ENCODE results near the gene CXCL6.

CXCL6 gene

GRCh38 chr4:73822812-73823504 is 13.5 kb upstream of the CXCL6 start:
- no peak for DNase-seq (ENCODE audit: low read depth)
- TF ChIP-seq, protein P1, sequence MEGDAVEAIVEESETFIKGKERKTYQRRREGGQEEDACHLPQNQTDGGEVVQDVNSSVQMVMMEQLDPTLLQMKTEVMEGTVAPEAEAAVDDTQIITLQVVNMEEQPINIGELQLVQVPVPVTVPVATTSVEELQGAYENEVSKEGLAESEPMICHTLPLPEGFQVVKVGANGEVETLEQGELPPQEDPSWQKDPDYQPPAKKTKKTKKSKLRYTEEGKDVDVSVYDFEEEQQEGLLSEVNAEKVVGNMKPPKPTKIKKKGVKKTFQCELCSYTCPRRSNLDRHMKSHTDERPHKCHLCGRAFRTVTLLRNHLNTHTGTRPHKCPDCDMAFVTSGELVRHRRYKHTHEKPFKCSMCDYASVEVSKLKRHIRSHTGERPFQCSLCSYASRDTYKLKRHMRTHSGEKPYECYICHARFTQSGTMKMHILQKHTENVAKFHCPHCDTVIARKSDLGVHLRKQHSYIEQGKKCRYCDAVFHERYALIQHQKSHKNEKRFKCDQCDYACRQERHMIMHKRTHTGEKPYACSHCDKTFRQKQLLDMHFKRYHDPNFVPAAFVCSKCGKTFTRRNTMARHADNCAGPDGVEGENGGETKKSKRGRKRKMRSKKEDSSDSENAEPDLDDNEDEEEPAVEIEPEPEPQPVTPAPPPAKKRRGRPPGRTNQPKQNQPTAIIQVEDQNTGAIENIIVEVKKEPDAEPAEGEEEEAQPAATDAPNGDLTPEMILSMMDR (IDR thresholded peaks at IDR 0.05; ENCODE audit: low read length, missing control alignments), result no peak
- H3K4me3 ChIP-seq (replicated peaks; ENCODE audit: low read depth, low read length), result no peak overlapping the region

- no peak overlapping the region for H3K4me3 ChIP-seq (replicated peaks; ENCODE audit: low read depth, low read length)
- no peak for DNase-seq (ENCODE audit: low read depth)
- TF ChIP-seq, protein P1 (IDR thresholded peaks at IDR 0.05; ENCODE audit: low read length, missing control alignments), result no peak
Observed at GRCh38 chr4:73823760-73824159, 12.7 kb upstream of the CXCL6 start.

- peak; percentile 83 for DNase-seq (ENCODE audit: low read depth)
- TF ChIP-seq, protein P1 (IDR thresholded peaks at IDR 0.05; ENCODE audit: low read length, missing control alignments), result no peak
- no peak overlapping the region for H3K4me3 ChIP-seq (replicated peaks; ENCODE audit: low read depth, low read length)
Observed at GRCh38 chr4:73828956-73829355, 7.5 kb upstream of the CXCL6 start.

DNA sequence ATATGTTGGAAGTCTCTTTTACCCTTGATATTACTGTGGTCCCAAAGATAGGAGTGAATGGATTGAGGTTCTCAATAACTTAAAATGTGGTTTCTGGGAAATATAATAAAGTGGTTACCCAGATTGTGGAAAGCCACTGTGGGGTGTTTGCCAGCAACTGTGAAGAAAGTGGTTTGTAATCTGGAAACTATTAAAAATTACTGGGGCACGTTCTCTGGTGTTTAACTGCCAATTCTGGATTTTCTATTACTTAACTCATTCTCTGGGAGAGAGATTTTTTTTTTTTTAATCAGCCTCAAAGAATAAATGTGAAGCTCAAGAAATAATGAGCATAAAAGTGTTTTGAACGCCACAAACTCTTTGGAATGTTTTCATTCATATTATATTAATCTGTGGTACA is 4.9 kb upstream of the CXCL6 start:
- no peak for DNase-seq (ENCODE audit: low read depth)
- no peak overlapping the region for H3K4me3 ChIP-seq (replicated peaks; ENCODE audit: low read depth, low read length)
- TF ChIP-seq, protein P1 (IDR thresholded peaks at IDR 0.05; ENCODE audit: low read length, missing control alignments), result no peak

GRCh38 chr4:73832651-73833237 is 3.7 kb upstream of the CXCL6 start:
- DNase-seq (ENCODE audit: low read depth), result no peak
- TF ChIP-seq, protein P1 (IDR thresholded peaks at IDR 0.05; ENCODE audit: low read length, missing control alignments), result no peak
- no peak overlapping the region for H3K4me3 ChIP-seq (replicated peaks; ENCODE audit: low read depth, low read length)

DNA sequence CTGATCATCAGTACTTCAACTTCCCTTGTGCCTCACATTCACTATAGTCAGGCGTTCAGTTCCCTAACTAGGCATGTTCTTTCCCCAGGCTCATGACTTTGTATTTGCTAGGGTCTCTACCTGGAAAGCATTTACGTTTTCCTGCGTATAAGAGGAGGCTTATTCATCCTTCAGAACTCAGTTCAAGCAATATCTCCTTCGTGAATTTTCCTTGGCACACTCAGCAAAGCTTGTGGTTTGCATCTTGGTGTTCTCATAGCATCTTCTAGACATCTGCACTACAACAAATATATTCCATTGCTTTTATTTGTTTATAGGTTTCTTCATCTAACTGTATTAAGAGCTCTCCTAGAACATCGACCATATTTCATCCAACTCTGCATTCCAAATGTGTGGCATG is 2.6 kb downstream of the CXCL6 start:
- no peak for DNase-seq (ENCODE audit: low read depth)
- peak overlapping the region; percentile 67 for H3K4me3 ChIP-seq (replicated peaks; ENCODE audit: low read depth, low read length)

More for the DNA sequence above, 2.6 kb downstream of the CXCL6 start:
- TF ChIP-seq, protein P1 (IDR thresholded peaks at IDR 0.05; ENCODE audit: low read length, missing control alignments), result no peak

All from fibroblast of pulmonary artery (primary cell).